GM18502 (cell line): ENCODE data around the gene PRR14.
"Not testable (repeated sequence)": the region's sequence is repeated elsewhere in the genome, so short reads cannot be mapped to it uniquely, and the experiment has no call there.

Experiments used
- ATAC-seq: cut with Tn5 transposase; IDR thresholded peaks from one replicate; pipeline ENCODE4 v1.9.1; 2021; ENCODE audit warnings: mild to moderate bottlenecking; ENCODE audit not compliant: unreplicated experiment, poor library complexity

Gene PRR14

DNA sequence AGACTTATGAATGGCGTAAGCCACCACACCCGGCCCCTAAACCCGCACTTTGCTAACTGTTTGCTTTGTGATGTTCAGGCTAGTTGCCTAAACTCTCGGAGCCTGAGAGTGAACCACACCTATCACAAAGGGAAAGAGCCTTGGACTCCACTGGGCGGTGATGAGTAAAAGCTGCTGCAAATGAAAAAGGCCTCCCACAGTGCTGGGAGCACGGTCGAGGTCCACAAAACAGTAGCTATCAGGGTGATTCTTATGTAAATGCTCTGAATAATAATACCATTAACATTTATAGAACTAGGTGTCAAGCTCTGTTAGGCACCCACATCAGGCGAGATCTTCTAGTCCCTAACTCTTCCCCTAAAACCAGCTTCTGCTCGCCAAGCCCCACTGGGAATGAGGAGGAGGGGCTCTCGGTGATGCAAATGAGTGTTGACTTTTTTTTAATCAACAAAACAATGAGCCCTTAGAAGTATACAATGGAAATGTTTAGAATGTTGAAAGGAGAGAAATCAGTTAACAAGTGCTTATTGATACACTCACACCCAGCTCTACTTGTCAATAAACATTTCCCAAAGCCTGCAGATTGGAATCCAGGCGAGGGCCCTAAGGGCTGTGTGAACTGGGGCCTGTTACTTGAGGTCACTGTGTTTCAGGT, 27.3 kb downstream of the PRR14 start:
- ATAC-seq, result no peak

DNA sequence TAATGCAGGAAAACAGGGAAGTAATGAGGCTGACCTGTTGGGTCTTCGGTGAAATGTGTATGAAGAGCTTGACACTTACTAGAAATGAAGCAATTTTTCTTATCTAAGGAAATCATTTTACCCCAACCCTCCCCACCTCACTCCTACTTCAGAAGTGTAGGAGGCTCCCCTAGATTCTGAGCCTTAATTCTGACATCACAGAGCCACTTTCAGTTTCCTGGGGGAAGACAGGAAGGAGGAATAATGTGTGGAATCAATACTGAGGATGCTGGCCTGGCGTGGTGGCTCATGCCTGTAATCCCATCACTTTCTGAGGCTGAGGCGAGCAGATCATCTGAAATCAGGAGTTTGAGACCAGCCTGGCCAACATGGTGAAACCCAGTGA, 27.8 kb downstream of the PRR14 start:
- ATAC-seq, result no peak

DNA sequence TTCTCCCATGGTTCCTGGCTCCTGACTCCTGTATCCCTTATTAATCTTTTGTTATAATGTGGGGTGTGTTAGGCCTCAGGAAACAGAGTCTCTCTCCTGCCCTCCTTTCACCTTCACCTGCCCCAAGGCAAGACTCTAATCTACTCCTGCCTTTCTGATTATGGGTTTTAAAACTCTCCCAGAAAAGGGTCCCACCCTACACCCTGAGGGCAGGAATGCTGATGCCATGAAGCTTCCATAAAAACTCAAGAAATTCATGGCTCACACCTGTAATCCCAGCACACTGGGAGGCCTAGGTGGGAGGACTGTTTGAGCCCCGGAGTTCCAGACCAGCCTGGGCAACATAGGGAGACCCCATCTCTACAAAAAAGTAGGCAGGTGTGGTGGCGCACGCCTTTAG, 29.6 kb downstream of the PRR14 start:
- ATAC-seq, result no peak

DNA sequence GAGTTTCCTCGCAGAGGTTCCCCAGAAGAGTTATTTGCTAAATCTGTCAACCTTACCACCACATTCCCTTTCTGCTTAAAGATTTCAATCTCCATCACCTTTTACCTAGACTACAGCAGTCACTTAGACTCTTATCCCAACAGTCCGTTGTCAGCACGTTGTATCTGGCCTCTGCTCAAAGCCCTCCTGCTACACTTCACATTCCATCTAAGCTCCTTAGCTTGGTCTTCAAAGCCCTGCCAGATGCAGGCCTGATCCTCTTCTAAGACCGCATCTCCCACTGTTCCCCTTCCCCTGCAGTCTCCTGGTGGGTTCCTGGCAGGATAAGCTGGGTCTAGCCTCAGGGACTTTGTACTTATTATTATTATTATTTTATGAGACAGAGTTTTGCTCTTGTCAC, 37.9 kb downstream of the PRR14 start:
- no peak for ATAC-seq

DNA sequence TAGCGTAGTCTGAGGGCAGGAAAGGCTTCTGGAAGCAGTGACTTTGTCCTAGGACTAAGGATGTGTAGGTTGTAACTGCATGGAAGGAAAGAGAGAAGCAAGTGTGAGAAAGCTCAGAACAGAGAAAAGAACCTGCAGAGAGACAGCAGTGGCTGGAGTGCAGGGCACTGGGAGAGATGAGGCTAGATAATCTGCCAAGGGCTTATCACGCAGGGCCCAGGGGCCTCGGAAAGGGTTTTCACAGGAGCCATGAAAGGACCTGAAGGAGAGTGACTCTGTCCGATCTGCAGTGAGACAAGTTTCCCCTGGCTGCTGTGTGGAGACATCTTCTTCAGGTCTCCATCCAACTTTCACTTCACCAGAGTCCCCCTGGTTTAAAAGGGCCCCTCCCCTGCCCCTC, 41.1 kb downstream of the PRR14 start:
- ATAC-seq, result no peak

DNA sequence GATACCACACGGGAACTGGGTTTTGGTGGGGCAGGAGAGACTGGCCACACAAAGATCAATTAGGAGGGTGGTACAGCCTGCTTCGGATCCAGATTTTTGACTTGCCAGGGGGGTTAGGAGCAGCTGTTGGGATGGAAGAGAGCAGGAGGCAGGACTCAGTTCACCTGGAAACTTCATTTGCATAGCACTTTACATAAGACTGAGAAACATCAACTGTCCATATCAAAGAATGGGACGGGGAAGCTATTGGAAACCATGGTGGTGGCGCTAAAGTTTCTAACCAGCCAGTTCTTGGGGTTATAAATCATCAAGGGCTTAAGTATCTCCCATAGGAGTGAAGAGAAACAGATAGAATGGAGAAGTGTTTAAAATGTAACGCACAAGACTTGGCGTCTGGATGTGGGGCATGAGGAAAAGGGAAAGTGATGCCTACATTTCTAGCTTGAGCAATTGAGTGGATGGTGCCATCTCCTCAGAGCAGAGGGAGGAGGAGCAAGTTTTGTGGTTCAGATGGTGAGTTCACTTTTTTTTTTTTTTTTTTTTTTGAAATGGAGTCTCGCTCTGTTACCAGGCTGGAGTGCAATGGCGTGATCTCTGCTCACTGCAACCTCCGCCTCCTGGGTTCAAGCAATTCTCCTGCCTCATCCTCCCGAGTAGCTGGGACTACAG, 41.8 kb downstream of the PRR14 start:
- ATAC-seq, result no peak

DNA sequence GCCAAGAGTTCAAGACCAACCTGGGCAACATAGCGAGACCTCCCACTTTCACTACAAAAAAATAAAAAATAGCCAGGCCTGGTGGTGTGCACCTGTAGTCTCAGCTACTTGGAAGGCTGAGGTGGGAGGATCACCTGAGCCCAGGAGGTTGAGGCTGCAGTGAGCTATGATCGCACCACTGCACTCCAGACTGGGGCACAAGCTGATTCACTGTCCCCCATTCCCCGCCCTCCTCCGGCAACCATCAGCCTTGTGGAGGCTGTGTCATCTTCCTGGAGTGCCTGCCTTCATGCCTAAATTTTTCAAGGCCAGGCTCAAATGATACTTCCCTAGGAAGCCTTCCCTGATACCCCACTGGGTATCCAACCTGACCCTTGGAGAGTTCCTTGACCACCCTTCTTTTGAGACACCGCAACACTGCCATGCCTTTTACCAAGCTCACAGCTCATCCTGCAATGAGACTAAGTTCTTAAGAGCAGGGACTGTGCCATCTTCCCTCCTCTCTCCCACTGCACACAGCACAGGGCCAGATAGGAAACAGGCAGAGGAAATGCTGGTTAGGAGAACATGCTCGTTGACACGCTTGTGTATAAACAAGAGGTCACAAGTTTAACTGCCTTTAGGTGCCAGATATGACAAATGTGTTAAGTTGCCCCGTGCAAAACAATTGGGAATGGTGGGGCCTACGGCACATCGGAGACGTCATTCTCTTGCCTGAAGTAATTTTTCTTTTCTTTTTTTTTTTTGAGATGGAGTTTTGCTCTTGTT, 44.4 kb downstream of the PRR14 start:
- no peak for ATAC-seq

DNA sequence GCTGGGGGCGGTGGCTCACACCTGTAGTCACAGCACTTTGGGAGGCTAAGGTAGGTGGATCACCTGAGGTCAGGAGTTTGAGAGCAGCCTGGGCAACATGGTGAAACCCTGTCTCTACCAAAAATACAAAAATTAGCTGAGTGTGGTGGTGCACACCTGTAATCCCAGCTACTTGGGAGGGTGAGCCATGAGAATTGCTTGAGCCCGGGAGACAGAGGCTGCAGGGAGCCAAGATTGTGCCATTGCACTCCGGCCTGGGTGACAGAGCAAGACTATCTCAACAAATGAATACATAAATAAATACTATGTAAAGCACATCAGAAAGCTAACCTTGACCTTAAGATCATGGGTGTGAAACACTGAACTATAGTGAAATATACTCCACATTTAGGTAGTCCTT, 45.9 kb downstream of the PRR14 start:
- not testable (repeated sequence) for ATAC-seq

DNA sequence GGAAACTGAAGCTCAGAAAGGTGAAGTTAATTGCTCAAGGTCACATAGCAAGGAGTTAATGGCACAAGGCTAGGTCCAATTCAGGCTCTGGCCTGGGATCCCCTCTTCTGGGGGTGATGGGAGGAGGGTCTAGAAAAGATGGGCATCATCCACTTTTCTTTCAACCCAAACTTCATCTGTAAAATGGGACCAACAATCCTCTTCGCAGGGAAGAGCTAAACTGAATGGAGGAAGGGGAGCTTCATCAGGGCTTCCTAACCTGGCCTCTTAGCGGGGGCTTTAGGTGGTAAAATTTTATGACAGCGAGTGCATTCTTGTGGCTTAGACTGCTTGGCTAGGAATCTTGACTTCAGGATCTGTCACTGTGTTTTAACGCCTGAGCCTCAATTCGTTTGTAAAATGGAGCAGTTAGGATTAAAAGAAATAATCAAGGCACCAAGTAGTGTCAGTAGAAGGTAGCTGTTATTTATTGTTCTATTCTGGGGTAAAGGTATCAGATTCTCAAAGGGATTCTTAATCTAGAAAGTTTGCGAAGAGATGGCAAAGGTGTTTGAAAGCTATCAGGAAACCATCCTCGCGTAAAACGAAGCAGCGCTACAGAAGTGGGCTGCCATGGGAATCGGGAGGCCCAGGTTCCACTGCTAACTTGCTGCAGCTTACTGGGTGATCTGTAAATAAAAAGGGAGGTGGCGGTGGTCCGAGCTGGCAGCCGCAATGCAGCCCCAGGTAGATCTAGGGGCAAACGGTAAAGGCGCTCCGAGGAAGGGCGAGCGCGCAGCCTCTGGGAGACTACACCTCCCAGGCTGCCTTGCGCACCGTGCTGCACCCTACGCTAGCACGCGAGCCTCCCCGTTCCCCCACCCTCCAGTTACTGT, 46.7 kb downstream of the PRR14 start:
- ATAC-seq, result peak; percentile 82

DNA sequence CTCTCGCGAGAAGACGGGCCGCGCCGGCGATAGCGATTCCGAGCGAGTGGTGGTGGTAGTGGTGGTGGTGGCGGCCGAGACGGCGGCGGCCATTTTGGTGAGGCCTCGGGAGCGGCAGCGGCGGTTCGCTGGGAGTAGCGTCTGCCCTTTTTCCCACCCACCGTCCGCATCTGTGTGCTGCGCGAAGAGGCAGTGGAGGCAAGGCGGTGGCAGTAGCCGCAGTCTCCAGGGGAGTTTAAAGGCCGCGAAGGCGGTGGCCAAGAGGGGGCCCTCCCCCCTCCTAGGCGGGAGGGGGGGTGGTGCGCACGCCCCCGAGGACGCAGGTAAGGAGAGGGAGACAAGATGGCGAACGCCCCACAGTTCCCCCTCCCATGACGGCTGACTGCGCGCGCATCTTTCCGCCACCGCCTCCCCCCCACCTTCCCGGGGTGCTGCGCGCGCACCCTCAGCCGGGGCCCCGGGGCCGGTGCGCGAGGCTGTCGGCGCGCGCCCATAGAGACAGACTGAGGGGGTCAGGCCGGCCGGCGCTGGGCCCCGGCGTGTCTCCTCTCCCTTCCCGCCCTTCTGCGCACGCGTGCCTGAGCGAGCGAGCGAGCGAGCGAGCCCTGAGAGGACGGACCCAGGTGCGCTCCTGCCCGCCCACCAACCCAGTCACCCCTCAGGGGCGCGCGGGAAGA, 47.5 kb downstream of the PRR14 start:
- peak; percentile 73 for ATAC-seq

DNA sequence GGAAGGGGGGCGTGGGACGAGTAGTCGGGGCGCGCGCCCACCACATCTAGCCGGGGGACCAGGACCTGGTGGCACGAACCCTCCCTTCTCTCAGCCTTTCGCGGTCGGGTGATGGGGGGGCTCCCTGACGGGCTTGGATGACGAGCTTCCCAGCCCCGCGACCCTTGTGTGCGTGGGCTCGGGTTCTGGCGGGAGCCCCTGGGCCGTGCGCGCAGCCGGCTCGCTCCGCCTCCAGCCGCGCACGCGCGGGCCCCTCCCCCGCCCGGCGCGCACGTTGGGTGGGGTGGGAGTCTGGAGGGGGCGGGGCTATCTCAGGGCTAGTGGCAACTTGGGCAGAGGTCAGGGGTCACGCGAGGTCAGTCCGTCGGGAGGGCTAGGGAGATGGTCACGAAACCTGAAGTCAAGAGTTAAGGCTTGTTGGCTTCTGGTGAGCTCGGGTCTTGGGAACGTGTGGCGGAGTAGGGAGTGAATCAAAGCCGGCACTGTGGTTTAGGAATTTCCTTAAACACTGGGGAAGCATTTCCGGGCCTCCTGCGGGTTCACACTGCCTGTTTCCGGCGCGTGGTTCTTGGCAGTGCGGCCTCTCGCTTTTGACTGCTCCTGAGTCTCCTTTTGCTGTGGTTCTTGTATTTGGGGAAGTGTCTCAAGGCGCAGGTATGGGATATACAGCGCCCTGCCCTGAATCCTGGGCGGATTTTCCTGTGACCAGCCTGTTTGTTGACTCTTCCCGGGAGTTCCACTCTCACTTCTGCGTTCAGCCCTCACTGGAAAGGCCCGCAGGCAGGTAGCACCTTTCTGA, 48.3 kb downstream of the PRR14 start, which contains the start of gene SRCAP:
Gene SRCAP, plus strand, starts transcription at position 356 of the 799 bp plus-strand sequence. CDS start 1,654 bp downstream, outside the sequence.
- ATAC-seq, result peak; percentile 34

DNA sequence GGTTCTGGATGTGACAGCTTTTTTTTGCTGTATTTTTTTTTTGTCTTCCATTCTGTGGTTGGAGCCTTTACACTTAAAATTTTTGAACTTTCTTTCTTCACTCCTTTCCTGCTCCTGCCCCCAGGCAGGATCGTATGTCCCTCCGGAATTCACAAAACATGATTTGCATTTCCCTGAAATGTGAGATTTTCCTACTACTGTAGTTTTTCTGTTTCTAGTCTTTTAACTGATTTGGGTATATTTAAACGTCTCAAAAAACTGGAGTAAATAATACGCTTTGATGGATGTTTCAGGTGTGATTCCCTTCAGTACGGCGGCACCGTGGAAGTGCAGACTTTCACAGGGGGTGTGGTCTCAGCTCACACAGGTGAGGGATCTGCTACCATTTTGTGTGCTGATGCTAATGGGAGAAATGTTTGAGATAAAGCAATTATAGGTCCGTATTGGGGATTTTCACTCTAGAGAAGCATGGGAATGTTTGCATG, 48.9 kb downstream of the PRR14 start:
- ATAC-seq, result no peak

DNA sequence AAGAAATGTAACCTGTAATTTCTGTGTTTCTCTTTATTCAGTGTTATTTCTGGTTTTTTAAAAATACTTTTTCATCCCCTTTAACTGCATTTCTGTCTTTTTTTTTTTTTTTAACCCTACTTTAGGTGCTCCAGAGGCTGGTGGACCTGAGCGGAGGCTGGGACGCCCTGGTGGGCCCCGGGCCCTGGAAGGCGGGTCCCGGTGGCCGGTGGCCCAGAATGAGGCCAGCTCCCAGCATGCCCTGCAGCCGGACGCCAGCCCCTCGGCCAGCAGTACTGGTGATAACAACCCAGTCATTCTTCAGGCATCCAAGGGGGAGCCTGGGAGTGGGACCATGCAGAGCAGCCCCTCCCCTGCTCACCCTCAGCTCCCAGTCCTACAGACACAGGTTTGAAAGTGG, 49.7 kb downstream of the PRR14 start:
- ATAC-seq, result no peak

DNA sequence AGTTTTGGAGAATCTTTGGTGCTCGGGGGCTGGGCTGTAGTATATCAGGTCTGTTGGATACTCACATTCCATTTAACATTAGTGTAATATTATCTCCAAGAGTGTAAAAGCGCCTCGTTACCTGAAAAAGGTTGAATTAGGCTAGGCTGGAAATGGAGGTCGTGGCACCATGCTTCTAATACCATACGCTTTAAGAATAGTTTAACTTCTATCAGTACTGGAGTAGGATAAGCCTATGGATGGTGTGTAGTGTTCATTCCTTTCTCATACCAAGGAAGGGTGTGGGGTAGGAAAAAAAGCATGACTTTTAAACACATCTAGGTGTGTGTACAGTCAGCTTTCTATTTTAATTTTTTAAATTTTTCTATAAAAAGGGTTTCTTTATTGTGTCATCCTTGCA, 50.2 kb downstream of the PRR14 start:
- no peak for ATAC-seq

DNA sequence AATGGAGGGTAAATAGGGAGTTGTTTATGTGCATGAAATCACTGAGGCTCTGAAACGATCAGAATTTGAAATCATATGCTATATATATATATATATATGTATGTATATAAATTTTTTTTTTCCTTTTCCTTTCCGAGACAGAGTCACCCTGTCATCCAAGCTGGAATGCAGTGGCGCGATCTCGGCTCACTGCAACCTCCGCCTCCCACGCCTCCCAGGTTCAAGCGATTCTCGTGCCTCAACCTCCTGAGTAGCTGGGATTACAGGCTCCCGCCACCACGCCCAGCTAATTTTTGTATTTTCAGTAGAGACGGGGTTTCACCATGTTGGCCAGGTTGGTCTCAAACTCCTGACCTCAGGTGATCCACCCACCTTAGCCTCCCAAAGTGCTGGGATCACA, 52.3 kb downstream of the PRR14 start:
- ATAC-seq, result not testable (repeated sequence)

DNA sequence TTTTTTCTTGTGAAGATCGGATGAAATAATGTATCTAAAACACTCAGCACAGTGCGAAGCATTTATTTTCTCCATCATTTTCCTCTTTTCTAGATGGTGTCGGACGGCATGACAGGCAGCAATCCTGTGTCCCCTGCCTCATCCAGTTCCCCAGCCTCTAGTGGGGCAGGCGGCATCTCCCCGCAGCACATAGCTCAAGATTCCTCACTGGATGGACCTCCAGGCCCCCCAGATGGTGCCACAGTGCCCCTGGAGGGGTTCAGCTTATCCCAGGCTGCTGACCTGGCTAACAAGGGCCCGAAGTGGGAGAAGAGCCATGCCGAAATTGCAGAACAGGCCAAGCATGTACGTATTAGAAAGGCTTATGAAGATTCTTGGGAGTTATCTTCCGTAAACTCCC, 53.2 kb downstream of the PRR14 start:
- no peak for ATAC-seq
